Measurements from ENCODE around the gene TARBP1. TPM values are rescaled to one million over a fixed set of nuclear protein-coding genes. Genes with fewer than 3 reads are reported as not detected.

Gene TARBP1
- total and polyA plus RNA-seq, 2 of the 4 experiments (the other 2 are of a cell fraction), result 10.6 to 17.7 TPM

DNA sequence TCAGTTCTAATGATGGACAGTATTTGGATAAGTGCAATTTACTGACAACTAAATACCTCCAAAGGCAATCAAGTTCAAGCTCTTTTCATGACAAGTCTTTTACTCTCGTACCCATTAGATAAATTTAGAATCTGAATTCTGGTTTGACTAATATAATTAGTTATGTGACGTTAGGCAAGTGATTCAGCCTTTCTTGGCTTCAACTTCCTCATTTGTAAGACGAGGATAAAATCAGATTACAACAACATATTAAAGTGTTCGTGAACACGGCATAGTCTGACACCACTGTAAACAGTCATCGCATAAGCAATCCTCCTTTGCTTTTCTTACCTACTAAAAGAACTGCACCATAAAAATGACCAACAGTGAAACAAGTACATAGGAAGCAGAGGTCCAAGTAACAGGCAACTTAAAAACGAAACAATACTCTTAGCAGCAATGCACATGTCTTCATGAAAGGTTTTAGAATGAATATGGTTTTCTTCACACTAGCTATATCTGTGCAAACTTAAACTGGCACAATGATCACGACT, 80.1 kb downstream of the TARBP1 start:
- no peak overlapping the region for H2AK5ac ChIP-seq (ENCODE audit: low read depth, low read length)
- CTCF ChIA-PET, result no interaction called here
- BruUV-seq (replicated peaks), result no TSS peak
- H3K4ac ChIP-seq (ENCODE audit: low read depth, low read length), result no peak overlapping the region
- no peaks in the 10 kb centered on the region for H3K4me1 ChIP-seq (ENCODE audit: control insufficient read depth, insufficient read depth, low read length)
- POLR2A ChIA-PET (ENCODE audit: unreplicated experiment), result no interaction called here
- no peak overlapping the region for H4K5ac ChIP-seq (ENCODE audit: low read depth, low read length)
- H3K9me1 ChIP-seq (ENCODE audit: insufficient read depth, low read length), result peaks cover 3% of the 10 kb centered on the region; the same call in 1 of the 2 replicates
- H4K20me1 ChIP-seq (ENCODE audit: insufficient read depth, low read length), result no peaks in the 10 kb centered on the region
- no peak overlapping the region for H2BK120ac ChIP-seq (ENCODE audit: low read depth, low read length)
- no peak overlapping the region for H2BK20ac ChIP-seq (ENCODE audit: low read depth, low read length)
- H2BK5ac ChIP-seq (ENCODE audit: low read depth, low read length, poor library complexity, severe bottlenecking), result peak overlapping the region; percentile 36
- no peaks in the 10 kb centered on the region for H3K36me3 ChIP-seq (ENCODE audit: control insufficient read depth, insufficient read depth, low read length)
- H2AFZ ChIP-seq (replicated peaks; ENCODE audit: low read length, poor library complexity), result no peak overlapping the region
- no peak overlapping the region for H3K14ac ChIP-seq (replicated peaks; ENCODE audit: low read depth, low read length)
- TF ChIP-seq SMC3 (IDR thresholded peaks at IDR 0.05; ENCODE audit: low read depth, low read length) (no peak), BHLHE40 (IDR thresholded peaks at IDR 0.05; ENCODE audit: low read depth, low read length) (no peak), FOS (IDR thresholded peaks at IDR 0.05; ENCODE audit: low read depth, low read length) (no peak), MAZ (IDR thresholded peaks at IDR 0.05; ENCODE audit: borderline replicate concordance, low read depth, low read length) (no peak), CHD1 (IDR thresholded peaks at IDR 0.05; ENCODE audit: low read depth, low read length) (no peak), RFX5 (IDR thresholded peaks at IDR 0.05; ENCODE audit: low read depth, low read length) (no peak), POLR2A (IDR thresholded peaks at IDR 0.05; ENCODE audit: low read depth, low read length) (no peak), MAFK (IDR thresholded peaks at IDR 0.05; ENCODE audit: low read depth, low read length) (no peak), MXI1 (IDR thresholded peaks at IDR 0.05; ENCODE audit: borderline replicate concordance, low read depth, low read length) (no peak), RCOR1 (IDR thresholded peaks at IDR 0.05; ENCODE audit: insufficient replicate concordance, low read length) (no peak), CEBPB (IDR thresholded peaks at IDR 0.05; ENCODE audit: low read depth, low read length) (no peak), RAD21 (IDR thresholded peaks at IDR 0.05; ENCODE audit: low read length) (no peak), NFE2L2 (IDR thresholded peaks at IDR 0.05; ENCODE audit: low read depth, low read length) (no peak)
- TF ChIP-seq, protein P1, sequence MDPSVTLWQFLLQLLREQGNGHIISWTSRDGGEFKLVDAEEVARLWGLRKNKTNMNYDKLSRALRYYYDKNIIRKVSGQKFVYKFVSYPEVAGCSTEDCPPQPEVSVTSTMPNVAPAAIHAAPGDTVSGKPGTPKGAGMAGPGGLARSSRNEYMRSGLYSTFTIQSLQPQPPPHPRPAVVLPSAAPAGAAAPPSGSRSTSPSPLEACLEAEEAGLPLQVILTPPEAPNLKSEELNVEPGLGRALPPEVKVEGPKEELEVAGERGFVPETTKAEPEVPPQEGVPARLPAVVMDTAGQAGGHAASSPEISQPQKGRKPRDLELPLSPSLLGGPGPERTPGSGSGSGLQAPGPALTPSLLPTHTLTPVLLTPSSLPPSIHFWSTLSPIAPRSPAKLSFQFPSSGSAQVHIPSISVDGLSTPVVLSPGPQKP (IDR thresholded peaks at IDR 0.05; ENCODE audit: borderline replicate concordance, low read depth, low read length), result no peak
- TF ChIP-seq, protein P2, sequence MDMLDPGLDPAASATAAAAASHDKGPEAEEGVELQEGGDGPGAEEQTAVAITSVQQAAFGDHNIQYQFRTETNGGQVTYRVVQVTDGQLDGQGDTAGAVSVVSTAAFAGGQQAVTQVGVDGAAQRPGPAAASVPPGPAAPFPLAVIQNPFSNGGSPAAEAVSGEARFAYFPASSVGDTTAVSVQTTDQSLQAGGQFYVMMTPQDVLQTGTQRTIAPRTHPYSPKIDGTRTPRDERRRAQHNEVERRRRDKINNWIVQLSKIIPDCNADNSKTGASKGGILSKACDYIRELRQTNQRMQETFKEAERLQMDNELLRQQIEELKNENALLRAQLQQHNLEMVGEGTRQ (IDR thresholded peaks at IDR 0.05; ENCODE audit: low read depth, low read length), result no peak
- TF ChIP-seq, protein P3, sequence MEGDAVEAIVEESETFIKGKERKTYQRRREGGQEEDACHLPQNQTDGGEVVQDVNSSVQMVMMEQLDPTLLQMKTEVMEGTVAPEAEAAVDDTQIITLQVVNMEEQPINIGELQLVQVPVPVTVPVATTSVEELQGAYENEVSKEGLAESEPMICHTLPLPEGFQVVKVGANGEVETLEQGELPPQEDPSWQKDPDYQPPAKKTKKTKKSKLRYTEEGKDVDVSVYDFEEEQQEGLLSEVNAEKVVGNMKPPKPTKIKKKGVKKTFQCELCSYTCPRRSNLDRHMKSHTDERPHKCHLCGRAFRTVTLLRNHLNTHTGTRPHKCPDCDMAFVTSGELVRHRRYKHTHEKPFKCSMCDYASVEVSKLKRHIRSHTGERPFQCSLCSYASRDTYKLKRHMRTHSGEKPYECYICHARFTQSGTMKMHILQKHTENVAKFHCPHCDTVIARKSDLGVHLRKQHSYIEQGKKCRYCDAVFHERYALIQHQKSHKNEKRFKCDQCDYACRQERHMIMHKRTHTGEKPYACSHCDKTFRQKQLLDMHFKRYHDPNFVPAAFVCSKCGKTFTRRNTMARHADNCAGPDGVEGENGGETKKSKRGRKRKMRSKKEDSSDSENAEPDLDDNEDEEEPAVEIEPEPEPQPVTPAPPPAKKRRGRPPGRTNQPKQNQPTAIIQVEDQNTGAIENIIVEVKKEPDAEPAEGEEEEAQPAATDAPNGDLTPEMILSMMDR (conservative IDR thresholded peaks at IDR 0.05; ENCODE audit: low read depth, low read length), result no peak
- H2AK9ac ChIP-seq (replicated peaks; ENCODE audit: low read depth, low read length, poor library complexity), result no peak overlapping the region
- peak overlapping the region; percentile 8; the same call in 1 of the 2 replicates for H3K4me3 ChIP-seq (ENCODE audit: insufficient read depth, low read depth, low read length)
- dilution Hi-C loops (cut with HindIII; ENCODE audit: low sequenced_read_pairs, unreplicated experiment) (no loop called here), in situ Hi-C loops (cut with MboI; ENCODE audit: low sequenced_read_pairs) (no loop called here), intact Hi-C loops (cut with micrococcal nuclease) (no loop called here)
- no peaks in the 10 kb centered on the region for H3K27me3 ChIP-seq (ENCODE audit: control insufficient read depth, insufficient read depth, low read length)
- H2BK15ac ChIP-seq (ENCODE audit: low read depth, low read length), result no peak overlapping the region
- H3K18ac ChIP-seq (ENCODE audit: low read depth, low read length), result no peak overlapping the region
- H4K91ac ChIP-seq (ENCODE audit: insufficient read depth, low read depth, low read length), result no peak overlapping the region
- H3K27ac ChIP-seq (ENCODE audit: insufficient read depth, low read length), result no peak overlapping the region
- no peak overlapping the region for H3K9ac ChIP-seq (ENCODE audit: low read depth, low read length)
- 60% methylated on average over 1 of the region's 8 CpGs; no CpG with 5 or more reads in 1 of the 2 experiments for WGBS, 2 experiments (ENCODE audit: extremely low coverage in 2 of 2, insufficient read length in 1 of 2)
- no peak overlapping the region for H4K8ac ChIP-seq (ENCODE audit: low read depth in 2 of 2, low read length in 2 of 2)
- no peak overlapping the region for H3K56ac ChIP-seq (ENCODE audit: extremely low read depth, insufficient read depth, low read length)
- DNase-seq (peak; percentile 58), ATAC-seq (ENCODE audit: low read depth) (peak; percentile 73)
- no peaks in the 10 kb centered on the region for H3K79me1 ChIP-seq (ENCODE audit: low read depth in 1 of 2, low read length in 2 of 2)
- H3K4me2 ChIP-seq (ENCODE audit: low read depth, low read length), result peak overlapping the region; percentile 78
- no peak overlapping the region for H3K23ac ChIP-seq (ENCODE audit: low read depth, low read length)
- no peaks in the 10 kb centered on the region for H3K9me3 ChIP-seq (ENCODE audit: control insufficient read depth, insufficient read depth, low read length)

Measured in IMR-90 (cell line).